PFSK-1 (cell line): Measurements from ENCODE around the gene SLC5A1.

ENCODE experiments used
- FOXP2 ChIP-seq: optimal IDR thresholded peaks from 2 replicates; pipeline ENCODE3; 2011; ENCODE audit warnings: borderline replicate concordance, control low read depth, inconsistent platforms; ENCODE audit not compliant: insufficient read depth; ENCODE audit errors: extremely low read length, extremely low read depth
- POLR2AphosphoS5 ChIP-seq: IDR thresholded peaks from 2 replicates; pipeline ENCODE4 v1.6.1; 2012; ENCODE audit warnings: low read depth, mild to moderate bottlenecking, control low read depth, low read length, moderate library complexity
- REST ChIP-seq, 2 experiments: IDR thresholded peaks; 2 replicates each; pipeline versions ENCODE4 v1.6.1 to v1.8.0; 2011 to 2012; ENCODE audit warnings: low read depth in 2 of 2, low read length in 2 of 2, control low read depth in 1 of 2, inconsistent platforms in 1 of 2, mild to moderate bottlenecking in 1 of 2, moderate library complexity in 1 of 2; ENCODE audit not compliant: insufficient read depth in 1 of 2
- SIN3A ChIP-seq: IDR thresholded peaks from 2 replicates; pipeline ENCODE4 v1.6.1; 2012; ENCODE audit warnings: mild to moderate bottlenecking, low read length, moderate library complexity, borderline replicate concordance; ENCODE audit not compliant: insufficient read depth
- TAF1 ChIP-seq: IDR thresholded peaks from 2 replicates; pipeline ENCODE4 v1.6.1; 2012; ENCODE audit warnings: low read length, control low read depth, borderline replicate concordance; ENCODE audit not compliant: insufficient read depth

Gene SLC5A1

DNA sequence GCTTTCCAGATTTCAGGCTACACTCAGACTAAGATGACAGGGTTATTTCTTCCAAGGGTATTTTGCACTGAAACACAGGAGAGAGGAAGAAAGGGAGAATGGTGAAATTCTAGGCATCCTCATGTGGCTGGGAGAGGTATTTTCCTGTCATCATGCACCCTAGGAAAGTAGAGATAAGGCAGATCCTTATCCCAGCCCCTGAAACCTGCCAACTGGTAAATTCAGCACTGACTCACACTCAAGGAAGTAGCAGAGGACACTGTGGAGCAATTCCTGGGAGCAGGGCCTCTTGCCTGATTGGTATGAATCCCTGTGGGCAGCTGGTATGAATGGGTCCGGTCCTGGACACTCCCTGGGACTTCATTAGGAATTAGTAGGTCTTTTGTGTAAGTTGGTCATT, 37.6 kb upstream of the SLC5A1 start:
- TF ChIP-seq REST (IDR thresholded peaks at IDR 0.05; ENCODE audit: insufficient read depth in 1 of 2, low read depth in 2 of 2, low read length in 2 of 2) (no peak), TAF1 (no peak), SIN3A (no peak), FOXP2 (no peak), POLR2AphosphoS5 (no peak)

GRCh38 chr22:32013200-32013599, 29.9 kb upstream of the SLC5A1 start:
- TF ChIP-seq POLR2AphosphoS5 = no peak
- no peak for TF ChIP-seq FOXP2
- no peak for TF ChIP-seq SIN3A
- no peak for TF ChIP-seq REST (IDR thresholded peaks at IDR 0.05; ENCODE audit: insufficient read depth in 1 of 2, low read depth in 2 of 2, low read length in 2 of 2)
- no peak for TF ChIP-seq TAF1

- TF ChIP-seq POLR2AphosphoS5 (no peak), SIN3A (no peak), FOXP2 (no peak), REST (IDR thresholded peaks at IDR 0.05; ENCODE audit: insufficient read depth in 1 of 2, low read depth in 2 of 2, low read length in 2 of 2) (no peak), TAF1 (no peak)
Measured at GRCh38 chr22:32016081-32016480, 27.0 kb upstream of the SLC5A1 start.

DNA sequence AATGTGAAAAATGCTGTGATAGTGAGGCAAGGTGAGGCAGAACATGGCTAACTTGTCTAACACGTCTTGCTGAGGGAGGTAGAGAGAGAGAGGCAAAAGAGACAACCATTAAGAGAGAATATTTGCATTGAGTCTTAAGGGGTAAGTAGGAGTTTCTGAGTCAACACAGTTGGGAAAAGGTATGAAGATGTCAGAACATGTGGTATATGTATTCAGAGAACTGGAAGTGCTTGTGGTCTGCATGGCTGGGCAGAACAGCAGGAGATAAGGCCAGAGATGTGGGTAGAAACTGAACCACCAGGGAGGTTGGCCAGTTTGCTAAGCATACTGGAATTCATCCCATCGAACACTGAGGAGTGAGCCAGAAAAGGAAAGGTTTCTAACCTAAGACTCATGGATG, 25.0 kb upstream of the SLC5A1 start:
- TF ChIP-seq FOXP2 (no peak), POLR2AphosphoS5 (no peak), TAF1 (no peak), REST (IDR thresholded peaks at IDR 0.05; ENCODE audit: insufficient read depth in 1 of 2, low read depth in 2 of 2, low read length in 2 of 2) (no peak), SIN3A (no peak)

DNA sequence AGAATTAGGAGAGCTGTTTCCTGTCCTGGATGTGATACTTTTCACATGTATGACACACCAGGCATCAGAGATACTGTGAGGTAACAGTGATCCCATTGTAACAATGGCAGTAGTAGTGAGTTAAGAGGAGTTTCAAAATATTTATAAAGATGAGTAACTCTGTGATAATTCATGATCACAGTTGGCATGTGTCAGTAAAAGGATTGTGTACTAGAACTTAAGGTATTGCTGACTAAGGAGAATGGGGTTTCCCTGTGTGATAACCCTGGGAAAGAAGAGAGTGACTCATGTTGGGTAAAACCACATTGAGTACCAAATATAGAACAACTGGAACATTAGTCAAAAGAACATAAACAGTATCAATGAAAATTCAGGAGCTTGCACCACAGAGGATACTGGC, 22.9 kb upstream of the SLC5A1 start:
- TF ChIP-seq REST (IDR thresholded peaks at IDR 0.05; ENCODE audit: insufficient read depth in 1 of 2, low read depth in 2 of 2, low read length in 2 of 2) (no peak), FOXP2 (no peak), TAF1 (no peak), SIN3A (no peak), POLR2AphosphoS5 (no peak)
